ENCODE results near the gene ARHGDIA. TPM values are rescaled to one million over a fixed set of nuclear protein-coding genes. Genes with fewer than 3 reads are reported as not detected.

The ARHGDIA gene
- total and polyA plus RNA-seq, 2 of the 8 experiments (the other 6 are each of a cell fraction or from before 2014, with no cell fraction given): 62.4 to 217 TPM

DNA sequence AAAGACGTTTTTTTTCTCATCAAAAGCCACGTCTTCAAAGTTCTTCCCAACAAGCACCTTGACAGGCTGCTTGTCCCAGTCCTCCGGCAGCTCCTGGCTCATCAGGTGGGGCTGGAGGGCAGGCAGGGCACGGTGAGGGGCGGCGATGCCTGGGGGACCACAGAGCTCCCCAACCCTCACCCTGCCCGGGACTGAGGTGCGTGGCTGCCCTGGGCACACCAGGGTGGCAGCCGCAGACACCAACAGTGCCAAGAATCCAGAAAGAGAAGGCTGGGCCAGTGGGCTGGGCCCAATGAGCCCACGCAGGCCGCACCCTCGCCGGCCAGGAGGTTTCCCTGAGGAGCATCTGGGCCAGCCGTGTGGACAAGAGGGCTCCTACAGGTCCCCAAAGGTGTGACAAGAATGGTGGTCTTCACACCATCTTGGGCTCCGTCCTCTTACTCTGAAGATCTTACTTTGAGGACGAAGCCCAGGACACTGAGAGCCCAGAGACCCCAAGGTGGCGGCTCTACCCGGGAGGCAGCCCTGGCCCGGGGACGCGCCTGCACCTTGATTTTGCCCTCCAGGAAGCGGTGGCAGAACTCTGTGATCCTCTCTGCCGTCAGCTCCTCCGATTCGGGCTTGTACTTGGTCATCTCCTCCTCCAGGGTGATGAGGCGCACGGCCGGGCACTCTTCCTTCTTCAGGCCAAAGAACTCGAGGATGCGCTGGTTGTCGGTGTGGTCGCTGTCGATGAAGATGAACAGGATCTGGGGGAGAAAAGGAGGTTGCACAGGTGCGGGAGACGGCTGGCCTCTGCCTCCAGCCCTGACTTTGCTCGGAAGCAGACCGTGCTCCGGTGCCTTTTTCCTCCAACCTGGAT lies 25.0 kb downstream of the ARHGDIA start (continued):
- TF ChIP-seq, protein P1, sequence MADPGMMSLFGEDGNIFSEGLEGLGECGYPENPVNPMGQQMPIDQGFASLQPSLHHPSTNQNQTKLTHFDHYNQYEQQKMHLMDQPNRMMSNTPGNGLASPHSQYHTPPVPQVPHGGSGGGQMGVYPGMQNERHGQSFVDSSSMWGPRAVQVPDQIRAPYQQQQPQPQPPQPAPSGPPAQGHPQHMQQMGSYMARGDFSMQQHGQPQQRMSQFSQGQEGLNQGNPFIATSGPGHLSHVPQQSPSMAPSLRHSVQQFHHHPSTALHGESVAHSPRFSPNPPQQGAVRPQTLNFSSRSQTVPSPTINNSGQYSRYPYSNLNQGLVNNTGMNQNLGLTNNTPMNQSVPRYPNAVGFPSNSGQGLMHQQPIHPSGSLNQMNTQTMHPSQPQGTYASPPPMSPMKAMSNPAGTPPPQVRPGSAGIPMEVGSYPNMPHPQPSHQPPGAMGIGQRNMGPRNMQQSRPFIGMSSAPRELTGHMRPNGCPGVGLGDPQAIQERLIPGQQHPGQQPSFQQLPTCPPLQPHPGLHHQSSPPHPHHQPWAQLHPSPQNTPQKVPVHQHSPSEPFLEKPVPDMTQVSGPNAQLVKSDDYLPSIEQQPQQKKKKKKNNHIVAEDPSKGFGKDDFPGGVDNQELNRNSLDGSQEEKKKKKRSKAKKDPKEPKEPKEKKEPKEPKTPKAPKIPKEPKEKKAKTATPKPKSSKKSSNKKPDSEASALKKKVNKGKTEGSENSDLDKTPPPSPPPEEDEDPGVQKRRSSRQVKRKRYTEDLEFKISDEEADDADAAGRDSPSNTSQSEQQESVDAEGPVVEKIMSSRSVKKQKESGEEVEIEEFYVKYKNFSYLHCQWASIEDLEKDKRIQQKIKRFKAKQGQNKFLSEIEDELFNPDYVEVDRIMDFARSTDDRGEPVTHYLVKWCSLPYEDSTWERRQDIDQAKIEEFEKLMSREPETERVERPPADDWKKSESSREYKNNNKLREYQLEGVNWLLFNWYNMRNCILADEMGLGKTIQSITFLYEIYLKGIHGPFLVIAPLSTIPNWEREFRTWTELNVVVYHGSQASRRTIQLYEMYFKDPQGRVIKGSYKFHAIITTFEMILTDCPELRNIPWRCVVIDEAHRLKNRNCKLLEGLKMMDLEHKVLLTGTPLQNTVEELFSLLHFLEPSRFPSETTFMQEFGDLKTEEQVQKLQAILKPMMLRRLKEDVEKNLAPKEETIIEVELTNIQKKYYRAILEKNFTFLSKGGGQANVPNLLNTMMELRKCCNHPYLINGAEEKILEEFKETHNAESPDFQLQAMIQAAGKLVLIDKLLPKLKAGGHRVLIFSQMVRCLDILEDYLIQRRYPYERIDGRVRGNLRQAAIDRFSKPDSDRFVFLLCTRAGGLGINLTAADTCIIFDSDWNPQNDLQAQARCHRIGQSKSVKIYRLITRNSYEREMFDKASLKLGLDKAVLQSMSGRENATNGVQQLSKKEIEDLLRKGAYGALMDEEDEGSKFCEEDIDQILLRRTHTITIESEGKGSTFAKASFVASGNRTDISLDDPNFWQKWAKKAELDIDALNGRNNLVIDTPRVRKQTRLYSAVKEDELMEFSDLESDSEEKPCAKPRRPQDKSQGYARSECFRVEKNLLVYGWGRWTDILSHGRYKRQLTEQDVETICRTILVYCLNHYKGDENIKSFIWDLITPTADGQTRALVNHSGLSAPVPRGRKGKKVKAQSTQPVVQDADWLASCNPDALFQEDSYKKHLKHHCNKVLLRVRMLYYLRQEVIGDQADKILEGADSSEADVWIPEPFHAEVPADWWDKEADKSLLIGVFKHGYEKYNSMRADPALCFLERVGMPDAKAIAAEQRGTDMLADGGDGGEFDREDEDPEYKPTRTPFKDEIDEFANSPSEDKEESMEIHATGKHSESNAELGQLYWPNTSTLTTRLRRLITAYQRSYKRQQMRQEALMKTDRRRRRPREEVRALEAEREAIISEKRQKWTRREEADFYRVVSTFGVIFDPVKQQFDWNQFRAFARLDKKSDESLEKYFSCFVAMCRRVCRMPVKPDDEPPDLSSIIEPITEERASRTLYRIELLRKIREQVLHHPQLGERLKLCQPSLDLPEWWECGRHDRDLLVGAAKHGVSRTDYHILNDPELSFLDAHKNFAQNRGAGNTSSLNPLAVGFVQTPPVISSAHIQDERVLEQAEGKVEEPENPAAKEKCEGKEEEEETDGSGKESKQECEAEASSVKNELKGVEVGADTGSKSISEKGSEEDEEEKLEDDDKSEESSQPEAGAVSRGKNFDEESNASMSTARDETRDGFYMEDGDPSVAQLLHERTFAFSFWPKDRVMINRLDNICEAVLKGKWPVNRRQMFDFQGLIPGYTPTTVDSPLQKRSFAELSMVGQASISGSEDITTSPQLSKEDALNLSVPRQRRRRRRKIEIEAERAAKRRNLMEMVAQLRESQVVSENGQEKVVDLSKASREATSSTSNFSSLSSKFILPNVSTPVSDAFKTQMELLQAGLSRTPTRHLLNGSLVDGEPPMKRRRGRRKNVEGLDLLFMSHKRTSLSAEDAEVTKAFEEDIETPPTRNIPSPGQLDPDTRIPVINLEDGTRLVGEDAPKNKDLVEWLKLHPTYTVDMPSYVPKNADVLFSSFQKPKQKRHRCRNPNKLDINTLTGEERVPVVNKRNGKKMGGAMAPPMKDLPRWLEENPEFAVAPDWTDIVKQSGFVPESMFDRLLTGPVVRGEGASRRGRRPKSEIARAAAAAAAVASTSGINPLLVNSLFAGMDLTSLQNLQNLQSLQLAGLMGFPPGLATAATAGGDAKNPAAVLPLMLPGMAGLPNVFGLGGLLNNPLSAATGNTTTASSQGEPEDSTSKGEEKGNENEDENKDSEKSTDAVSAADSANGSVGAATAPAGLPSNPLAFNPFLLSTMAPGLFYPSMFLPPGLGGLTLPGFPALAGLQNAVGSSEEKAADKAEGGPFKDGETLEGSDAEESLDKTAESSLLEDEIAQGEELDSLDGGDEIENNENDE (IDR thresholded peaks at IDR 0.05; ENCODE audit: insufficient replicate concordance, low read length): no peak
- TF ChIP-seq CREB1 (IDR thresholded peaks at IDR 0.05): no peak
- TF ChIP-seq CHD1 (IDR thresholded peaks at IDR 0.05; ENCODE audit: low read depth, low read length): no peak
- TF ChIP-seq SP2 (IDR thresholded peaks at IDR 0.05; ENCODE audit: low read length): no peak
- TF ChIP-seq TBP (IDR thresholded peaks at IDR 0.05; ENCODE audit: low read depth, low read length): no peak
